ENCODE data around the gene NRN1.

Gene NRN1

GRCh38 chr6:5990786-5991185 is 15.9 kb downstream of the NRN1 start:
- DNase-seq (ENCODE audit: low read depth) = no peak
- no peak overlapping the region for H3K4me3 ChIP-seq (ENCODE audit: low read depth, low read length)
- TF ChIP-seq, protein P1, sequence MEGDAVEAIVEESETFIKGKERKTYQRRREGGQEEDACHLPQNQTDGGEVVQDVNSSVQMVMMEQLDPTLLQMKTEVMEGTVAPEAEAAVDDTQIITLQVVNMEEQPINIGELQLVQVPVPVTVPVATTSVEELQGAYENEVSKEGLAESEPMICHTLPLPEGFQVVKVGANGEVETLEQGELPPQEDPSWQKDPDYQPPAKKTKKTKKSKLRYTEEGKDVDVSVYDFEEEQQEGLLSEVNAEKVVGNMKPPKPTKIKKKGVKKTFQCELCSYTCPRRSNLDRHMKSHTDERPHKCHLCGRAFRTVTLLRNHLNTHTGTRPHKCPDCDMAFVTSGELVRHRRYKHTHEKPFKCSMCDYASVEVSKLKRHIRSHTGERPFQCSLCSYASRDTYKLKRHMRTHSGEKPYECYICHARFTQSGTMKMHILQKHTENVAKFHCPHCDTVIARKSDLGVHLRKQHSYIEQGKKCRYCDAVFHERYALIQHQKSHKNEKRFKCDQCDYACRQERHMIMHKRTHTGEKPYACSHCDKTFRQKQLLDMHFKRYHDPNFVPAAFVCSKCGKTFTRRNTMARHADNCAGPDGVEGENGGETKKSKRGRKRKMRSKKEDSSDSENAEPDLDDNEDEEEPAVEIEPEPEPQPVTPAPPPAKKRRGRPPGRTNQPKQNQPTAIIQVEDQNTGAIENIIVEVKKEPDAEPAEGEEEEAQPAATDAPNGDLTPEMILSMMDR (conservative IDR thresholded peaks at IDR 0.05; ENCODE audit: low read depth, low read length) = no peak

GRCh38 chr6:5989141-5989723 is 17.5 kb downstream of the NRN1 start:
- H3K4me3 ChIP-seq (ENCODE audit: low read depth, low read length) = no peak overlapping the region
- TF ChIP-seq, protein P1 (conservative IDR thresholded peaks at IDR 0.05; ENCODE audit: low read depth, low read length) = no peak
- no peak for DNase-seq (ENCODE audit: low read depth)

- no peak overlapping the region for H3K4me3 ChIP-seq (ENCODE audit: low read depth, low read length)
- TF ChIP-seq, protein P1 (conservative IDR thresholded peaks at IDR 0.05; ENCODE audit: low read depth, low read length) = no peak
- DNase-seq (ENCODE audit: low read depth) = no peak
Measured at GRCh38 chr6:5986861-5987260, 19.9 kb downstream of the NRN1 start.

DNA sequence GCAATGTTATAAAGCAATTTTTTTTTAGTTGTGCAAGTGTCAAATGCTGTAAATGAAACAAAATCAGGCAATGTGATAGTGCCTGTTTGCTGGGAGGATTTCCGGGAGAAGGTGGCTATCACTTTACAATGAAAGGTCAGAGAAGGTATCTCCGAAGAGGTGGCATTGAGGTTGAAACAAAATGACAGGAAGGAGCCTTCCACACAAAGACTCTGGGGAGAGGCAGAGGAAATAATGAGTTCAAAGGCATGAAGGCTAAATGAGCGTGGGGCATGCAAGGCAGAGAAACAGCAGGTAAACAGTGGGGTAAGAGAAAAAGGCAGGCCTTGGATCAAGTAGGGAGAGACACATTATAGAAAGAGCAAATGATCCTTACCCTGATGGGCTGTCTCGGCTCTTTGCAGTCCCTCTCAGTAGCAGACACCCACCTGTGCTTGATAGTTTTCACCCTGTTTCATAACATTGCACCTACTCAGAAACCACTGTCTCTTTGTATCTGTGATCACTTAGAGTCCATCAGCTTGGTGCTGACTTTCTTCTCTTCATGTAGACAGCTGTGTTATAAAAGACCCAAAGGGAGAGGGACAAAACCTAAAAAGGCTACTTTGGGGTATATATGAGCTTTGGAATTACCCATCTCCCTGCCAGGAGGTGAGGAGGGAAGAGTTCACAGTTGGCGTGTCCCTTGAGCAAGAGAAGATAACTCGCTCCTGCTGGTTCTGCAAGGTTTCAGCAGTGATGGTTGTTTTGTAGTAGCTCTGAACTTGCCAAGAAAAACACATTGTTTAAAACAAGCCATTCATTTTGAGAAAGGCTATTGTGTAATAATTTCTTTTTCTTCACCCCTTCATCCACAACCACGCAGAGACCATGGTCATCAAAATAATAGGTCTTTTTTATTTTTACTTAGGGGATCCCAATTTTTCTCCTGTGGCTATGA is 22.3 kb downstream of the NRN1 start:
- TF ChIP-seq, protein P1 (conservative IDR thresholded peaks at IDR 0.05; ENCODE audit: low read depth, low read length) = no peak
- no peak overlapping the region for H3K4me3 ChIP-seq (ENCODE audit: low read depth, low read length)
- no peak for DNase-seq (ENCODE audit: low read depth)

DNA sequence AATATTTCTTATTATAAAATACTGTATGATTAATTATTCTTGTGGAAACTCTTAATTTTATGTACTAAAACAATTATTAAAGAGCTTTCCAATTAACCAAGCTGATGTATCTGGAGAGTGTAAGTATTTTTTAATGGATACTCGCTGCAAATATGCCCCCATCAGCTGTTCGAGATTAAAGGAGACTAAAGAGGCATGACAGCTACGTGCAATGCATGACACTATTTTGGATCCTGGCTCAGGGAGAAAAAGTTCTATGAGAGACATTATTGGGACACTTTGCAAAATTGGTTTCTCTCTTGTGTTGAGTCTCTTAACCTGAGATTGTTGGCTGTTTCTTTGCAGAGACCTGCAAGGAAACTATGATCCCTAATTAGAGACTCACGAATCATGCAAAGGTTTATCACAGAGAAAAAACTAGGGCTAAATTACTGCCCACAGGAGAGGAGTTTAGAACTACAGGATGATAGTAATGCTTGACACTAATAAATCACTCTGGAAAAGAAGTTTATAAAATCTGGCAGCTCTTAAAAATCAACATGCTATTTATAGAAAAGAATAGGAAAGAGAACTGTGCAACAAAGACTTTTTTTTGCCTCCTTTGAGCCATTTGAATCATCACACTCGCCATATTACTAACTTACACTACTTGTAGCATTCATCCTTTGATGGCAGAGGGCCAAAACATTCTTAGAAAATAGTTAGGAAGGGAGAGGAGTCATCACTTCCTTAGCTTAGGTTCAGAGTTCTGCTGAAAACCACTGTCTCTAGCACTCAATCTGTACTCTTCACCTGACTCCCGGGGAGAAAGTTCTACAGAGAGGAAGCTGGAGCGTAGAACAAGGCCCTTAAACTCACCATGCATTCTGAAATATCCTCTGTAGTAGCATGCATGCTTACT is 25.3 kb downstream of the NRN1 start:
- DNase-seq (ENCODE audit: low read depth) = no peak
- TF ChIP-seq, protein P1 (conservative IDR thresholded peaks at IDR 0.05; ENCODE audit: low read depth, low read length) = no peak
- no peak overlapping the region for H3K4me3 ChIP-seq (ENCODE audit: low read depth, low read length)

GRCh38 chr6:5979650-5980420 is 26.9 kb downstream of the NRN1 start:
- TF ChIP-seq, protein P1 (conservative IDR thresholded peaks at IDR 0.05; ENCODE audit: low read depth, low read length) = no peak
- no peak overlapping the region for H3K4me3 ChIP-seq (ENCODE audit: low read depth, low read length)
- DNase-seq (ENCODE audit: low read depth) = no peak
